ENCODE results near the gene MYBPC3.
"Not testable (repeated sequence)": the region's sequence is repeated elsewhere in the genome, so short reads cannot be mapped to it uniquely, and the experiment has no call there.

The MYBPC3 gene

DNA sequence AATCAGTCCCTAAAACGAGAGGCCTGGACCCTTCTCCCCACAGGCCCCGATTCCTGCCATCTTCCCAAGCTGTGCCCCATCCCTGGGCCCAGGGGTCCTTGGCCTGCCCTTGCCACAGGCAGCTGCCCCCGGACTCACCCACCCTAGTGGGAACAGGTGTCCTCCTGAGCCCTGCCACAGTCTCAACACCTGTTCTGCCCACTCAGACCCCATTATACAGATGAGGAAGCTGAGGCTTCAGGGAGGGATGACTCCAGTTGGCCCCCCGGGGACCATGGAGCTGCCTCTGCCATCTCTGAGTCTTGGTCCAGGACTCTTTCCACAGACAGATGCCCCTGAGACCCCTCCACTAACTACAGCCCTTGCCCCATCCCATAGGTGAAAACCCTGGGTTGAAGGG, 15.9 kb downstream of the MYBPC3 start:
- no peak for DNase-seq

DNA sequence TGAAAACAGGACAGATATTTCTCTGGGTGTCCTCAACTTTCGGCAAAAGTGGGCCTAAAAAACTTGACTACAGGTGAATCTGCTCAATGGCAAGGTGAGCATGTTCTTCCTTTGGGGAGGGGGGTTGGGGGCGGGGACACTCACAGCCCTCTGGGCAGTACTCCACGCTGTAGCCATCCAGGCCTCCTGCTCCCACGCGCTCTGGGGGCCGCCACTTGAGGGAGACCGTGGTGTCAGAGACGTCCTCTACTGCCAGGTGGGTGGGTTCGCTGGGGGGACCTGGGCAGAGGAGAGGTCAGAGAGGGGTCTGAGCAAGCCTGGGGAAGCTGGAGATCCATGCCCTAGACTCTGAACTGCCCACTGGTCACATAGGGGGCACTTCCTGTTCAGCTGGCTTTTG, 16.8 kb downstream of the MYBPC3 start:
- DNase-seq, result no peak

DNA sequence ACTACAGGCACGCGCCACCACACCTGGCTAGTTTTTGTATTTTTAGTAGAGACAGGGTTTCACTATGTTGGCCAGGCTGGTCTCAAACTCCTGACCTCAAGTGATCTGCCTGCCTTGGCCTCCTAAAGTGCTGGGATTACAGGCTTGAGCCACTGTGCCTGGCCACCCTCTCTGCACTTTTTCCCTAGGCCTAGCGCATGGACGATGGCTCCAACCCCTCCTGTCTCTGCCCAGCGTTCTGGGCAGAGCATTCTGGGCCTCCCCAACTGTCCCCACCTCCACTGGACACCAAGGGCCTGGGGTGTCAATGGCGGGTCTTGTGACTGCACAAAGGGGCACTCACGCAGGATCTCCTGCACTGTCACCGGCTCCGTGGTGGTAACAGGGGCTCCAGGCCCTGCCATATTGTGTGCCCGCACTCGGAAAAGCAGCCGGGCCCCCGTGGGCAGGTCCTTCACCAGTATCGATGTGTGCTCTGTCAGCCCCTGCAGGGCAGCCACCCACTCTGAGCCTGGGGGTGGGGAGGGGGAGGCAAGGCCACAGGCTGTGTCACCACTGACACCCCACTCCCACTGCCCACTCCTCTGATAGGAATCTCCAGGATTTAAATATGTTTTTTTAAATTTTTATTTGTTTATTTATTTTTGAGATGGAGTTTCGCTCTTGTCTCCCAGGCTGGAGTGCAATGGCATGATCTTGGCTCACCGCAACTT, 17.6 kb downstream of the MYBPC3 start:
- DNase-seq, result not testable (repeated sequence)

DNA sequence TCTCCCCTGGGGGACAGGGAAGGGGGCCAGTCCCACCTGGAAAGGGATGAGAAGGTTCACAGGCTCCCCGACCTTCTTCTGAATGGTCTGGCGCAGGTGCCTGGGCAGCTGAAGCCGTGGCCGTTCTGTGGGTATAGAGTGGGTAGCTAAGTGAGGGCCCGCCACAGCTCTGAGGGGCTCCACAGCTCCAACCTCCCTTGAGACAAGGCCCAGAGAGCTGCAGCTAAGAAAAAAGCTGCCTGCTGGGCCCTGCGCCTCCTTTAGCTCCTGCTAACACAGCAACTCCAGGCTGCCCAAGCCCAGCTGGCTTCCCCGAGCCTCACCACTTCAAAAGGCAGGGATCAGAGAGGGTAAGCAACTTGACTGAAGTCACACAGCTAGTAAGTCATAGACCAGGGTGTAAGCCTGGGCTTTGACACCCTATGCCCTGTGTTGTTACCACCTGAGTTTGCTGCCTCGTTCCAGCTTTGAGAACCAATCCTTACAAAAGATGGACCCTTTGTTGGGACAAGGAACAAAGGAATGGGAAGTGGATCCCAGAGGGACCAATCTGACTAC, 18.5 kb downstream of the MYBPC3 start:
- no peak for DNase-seq

DNA sequence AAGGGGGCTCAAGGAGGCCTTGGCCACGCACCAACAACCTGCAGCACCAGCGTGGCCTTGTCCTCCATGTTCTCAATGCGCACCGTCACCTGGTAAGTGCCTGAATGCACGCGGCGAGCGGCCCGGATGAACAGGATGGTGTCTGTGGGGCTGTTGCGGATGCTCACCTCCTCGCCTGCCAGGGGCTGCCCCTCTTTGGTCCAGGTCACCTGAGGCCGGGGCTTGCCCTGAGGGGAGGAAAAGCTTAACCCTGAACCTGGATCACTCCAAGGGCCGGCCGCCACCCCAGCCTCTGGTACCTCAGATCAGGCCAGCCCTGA, 19.0 kb downstream of the MYBPC3 start:
- DNase-seq, result no peak

DNA sequence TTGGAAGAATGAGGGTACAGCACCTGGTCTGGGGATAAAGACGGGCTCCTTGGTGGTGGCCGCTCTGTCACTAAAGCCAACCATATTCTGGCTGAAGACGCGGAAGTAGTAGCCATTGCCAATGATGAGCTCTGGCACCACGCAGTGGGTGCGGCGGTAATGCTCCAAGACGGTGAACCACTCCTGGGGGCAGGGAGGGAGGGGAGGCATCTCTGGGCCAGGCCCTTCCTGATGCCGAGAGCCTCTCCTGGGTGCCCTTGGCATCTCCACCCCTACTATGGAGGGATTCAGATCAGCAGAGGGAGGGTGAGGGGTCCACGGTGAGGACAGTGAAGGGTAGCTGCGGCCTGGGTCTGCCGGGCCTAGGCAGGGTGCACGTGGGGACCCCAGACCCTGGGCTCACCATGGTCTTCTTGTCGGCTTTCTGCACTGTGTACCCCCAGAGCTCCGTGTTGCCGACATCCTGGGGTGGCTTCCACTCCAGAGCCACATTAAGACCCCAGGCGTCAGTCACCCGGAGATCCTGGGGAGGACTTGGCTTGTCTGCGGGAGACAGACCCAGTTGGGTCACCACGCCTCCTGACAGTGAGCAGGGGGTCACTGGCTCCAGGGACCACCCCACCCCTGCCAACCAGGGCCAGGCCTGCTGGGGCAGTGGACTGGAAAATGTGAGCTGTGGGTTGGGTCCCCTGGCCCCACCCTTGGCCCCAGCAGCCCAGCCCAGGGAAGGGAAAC, 19.5 kb downstream of the MYBPC3 start:
- DNase-seq, result no peak

DNA sequence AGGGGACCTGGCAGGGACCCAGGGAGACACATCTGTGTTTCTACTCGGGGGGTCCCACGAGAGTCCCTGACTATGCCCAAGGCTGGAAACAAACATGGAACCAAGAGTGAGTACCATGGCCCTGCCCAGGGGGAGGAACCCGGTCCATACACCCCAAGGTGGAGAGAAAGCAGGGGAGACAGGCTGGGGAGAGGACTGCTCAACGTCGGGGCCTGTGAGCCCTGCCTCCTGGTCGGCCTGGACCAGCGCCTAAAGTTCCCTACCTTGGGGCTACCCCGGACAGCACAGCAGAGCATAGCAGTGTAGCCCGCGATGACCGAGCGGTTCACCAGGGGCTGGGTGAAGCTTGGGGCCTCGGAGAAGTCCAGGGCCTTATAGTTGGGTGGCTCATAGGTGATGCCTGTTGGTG, 20.2 kb downstream of the MYBPC3 start:
- DNase-seq, result no peak

DNA sequence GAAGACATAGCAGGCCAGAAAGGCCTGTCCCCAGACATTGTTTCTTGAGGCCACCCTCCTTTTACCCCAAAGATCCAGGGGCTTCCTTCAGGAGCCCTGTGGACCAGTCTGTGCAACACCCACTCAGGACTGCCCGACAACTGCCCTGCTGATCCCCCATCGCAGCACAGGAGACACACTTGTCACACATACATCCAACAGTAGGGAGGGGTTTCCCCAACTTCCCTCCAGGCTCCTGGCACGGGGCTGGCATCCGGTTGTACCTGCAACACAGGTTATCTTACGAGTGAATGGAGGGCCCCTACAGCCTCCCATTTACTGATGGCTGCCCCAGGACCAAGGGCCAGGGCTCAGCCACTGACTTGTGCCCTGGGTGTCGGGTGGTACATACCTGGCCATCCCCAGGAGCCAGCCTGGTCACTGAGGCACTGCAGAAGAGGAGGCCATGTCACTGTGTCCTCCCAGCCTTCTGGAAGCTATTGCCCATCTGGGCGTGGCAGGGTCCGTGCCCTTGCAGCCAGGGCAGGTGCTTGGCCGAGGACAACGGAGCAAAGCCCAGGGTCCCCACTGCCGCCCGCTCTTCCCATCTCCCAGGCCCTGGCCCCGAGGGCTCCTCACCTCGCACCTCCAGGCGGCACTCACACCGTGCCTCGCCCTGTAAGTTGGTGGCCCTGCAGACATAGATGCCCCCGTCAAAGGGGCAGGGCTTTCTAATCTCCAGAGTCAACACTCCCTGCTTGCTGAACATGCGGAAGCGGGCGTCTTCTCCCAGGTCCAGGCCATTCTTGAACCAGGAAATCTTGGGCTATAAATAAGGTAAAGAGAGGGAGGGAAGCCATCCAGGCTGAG, 20.8 kb downstream of the MYBPC3 start:
- DNase-seq, result no peak

DNA sequence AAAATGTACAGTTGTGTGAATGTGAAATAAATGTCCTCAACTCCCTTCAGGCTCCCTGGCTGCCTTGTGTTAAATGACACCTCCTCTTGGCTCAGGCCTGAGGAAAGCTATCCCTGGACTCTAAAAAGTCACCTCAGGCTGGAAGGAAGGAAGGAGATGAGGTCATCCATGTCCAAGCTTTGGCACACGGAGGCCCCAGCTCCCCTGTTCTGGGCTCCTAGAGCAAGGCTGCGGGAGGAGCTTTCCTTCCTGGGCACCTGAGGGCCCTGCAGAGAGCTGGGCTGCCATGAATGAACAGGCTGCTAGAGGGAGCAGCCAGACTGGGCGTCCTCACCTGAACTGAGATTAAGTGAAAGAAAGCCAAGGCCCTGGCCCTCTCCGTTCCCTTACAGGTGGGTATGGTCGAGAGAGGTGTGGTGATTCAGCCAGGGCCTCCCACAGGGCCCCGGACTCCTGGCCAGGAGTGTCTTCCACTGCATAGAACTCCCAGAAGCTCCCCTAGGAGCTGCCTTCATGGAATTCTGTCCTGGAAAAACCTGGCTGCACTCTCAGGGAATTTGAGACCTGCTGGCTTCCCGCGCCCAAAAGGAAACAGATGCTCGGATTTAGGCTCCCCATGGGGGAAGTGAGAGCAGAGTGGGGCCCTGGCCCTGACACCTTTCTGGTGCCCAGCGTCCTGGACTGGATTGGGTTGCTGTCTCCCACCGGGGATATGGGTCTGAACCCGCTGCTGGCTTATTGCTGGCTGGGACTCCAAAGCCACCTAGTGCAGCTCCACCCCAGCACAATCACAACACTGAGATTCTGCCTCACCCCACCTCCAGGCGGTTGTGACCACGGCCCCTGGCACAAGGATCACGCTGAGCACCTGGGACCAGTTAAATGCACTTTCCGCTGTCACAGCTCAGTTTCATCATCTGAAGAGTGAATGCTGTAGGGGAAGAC, 22.2 kb downstream of the MYBPC3 start:
- DNase-seq, result no peak

DNA sequence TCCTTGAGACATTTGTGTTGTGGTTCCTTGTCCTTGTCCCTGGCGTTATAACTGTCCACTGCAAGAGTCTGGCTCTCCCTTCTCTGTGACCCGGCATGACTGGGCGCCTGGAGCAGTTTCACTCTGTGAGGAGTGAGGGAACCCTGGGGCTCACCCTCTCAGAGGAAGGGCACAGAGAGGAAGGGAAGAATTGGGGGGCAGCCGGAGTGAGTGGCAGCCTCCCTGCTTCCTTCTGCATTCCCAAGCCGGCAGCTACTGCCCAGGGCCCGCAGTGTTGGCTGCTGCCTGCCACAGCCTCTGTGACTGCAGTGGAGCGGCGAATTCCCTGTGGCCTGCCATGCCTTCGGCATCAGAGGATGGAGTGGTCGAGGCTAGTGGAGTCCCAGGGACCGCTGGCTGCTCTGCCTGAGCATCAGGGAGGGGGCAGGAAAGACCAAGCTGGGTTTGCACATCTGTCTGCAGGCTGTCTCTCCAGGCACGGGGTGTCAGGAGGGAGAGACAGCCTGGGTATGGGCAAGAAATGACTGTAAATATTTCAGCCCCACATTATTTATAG, 23.0 kb downstream of the MYBPC3 start:
- DNase-seq, result no peak

DNA sequence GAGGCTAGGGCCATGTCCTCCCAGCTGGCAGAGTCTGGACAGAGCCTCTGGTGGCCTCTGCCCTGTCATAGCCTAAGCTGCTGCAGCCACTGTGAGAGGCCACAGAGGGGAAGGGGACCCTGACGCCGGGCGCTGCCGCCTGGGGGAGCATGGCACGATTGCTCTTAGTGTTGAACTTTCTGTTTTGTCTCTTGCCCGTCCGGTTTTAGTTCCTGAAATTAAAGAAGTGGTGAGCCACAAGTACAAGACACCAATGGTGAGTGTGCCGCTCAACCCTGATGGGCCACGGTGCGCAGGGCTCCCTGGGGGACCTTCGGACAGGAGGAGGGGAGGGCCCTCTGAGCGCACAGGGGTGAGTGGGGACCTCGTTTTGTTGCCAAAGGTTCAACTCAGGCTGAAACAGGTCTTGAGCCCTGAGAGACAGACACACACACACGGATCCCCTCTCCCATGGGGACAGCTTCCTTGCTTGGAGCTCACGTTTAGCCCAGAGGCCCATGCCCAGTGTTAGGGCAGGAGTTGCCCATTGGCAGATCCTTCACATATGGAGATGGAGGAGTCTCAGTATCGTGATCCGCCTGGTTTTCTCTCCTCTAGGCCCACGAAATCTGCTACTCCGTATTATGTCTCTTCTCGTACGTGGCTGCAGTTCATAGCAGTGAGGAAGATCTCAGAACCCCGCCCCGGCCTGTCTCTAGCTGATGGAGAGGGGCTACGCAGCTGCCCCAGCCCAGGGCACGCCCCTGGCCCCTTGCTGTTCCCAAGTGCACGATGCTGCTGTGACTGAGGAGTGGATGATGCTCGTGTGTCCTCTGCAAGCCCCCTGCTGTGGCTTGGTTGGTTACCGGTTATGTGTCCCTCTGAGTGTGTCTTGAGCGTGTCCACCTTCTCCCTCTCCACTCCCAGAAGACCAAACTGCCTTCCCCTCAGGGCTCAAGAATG, 23.8 kb downstream of the MYBPC3 start:
- no peak for DNase-seq

DNA sequence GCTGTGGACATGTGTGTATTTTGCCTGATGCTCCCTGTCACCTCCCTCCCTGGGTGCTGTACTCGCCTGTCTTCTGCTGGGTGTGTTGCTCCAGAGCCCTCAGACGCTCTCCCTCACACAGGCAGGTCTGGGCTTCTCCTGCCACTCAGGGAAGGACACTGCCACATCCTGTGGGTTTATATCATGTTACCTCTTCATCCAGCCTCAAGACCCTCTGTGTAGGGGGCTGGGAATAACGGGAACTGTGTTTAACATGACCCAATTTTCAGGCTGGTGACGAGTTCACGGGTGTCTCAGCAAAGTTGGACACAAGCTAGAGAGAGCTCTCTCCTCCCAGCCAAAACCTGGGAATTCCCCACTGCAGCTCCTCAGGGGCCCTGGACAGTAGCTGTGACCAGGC, 24.6 kb downstream of the MYBPC3 start:
- DNase-seq, result no peak

DNA sequence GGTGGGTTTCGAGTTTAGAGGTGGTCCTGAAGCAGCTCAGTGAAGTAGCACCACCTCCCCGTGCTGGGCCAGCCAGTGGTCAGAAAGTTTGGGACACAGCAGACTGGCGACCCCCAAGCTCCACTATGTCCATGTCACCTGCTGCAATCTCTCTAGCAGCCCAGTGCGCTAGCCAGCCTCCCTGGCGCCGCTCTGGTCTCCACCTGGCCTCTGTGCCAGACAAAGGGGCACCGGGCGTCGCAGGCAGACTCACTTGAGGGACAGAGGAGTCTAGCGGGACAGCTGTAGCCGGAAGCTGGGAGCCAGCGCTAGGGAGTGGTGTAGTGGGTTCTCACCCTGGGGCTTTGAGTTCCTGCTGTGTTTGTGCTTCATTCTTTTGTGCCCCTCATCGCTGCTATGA, 25.5 kb downstream of the MYBPC3 start:
- no peak for DNase-seq

DNA sequence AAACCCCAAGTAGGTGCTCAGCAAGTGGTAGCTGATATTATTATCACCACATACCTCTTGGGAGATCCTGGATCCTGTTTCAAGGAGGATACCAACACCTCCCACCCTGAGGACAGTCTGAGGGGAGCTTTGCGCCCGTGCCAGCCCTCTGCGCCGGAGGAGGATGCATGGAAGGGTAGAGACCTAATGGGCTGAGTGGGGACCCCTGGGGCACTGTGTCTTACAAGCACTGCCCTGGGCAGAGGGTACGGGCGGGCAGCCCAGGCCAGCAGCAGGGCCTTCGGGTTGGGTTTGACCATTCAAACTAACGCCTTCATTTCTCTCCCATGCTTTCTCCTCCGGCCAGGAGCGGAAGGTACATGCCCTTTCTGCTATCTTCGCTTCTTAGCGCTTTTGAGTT, 26.3 kb downstream of the MYBPC3 start:
- no peak for DNase-seq

DNA sequence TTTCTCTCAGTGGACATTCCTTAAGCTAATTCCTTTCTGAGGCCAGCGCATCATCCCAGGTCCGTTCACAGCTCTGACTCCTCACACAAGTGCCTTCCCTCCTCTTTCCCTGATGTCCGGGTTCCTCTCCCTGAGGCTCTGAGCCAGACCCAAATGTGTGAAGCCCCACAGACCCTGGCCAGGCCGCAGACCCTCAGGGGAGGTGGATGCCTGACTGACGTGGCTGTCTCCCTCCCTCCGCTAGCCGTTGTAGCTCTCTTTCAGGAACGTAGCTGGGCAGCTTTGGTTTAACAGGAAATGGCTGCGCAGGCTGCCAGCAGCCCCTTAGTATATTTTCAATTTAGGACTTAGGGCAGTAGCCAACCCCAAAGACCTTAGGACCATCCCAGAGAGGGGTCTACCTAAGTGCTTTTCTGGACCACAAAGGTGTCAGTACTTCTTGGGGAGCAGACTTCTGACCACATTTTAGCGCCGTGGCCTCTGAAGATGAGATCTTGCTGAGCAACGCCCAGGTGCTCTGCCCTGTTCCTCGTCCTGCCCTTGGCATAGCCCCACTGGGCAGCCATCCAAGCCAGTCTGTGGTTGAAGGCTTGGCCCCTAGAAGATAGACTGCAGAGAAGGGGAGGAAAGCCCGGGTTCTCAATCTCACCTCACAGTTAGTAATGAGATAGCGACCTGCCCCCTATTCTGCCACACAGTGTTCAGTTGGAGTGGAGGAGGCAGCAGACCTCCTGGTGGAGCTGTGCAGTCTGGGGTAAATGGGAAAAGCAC, 27.0 kb downstream of the MYBPC3 start:
- DNase-seq, result no peak

DNA sequence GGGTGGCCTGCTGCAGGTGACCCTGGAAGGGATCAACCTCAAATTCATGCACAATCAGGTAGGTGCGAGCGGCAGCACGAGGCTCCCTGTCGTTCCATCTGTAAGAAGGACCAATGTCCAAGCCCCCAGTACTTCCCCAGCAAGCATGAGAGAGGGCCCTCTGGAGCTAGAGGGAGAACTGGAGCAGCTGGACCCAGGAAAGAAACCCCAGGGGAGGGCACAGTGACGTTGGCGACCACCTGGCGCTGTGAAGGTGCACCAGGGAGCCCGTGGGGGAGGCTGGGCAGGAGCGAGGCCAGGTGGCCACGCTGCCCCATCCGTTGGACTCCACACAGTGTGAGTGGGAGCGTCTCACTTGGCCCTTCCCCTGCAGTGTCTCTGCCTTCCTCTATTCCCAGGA, 28.0 kb downstream of the MYBPC3 start:
- DNase-seq, result no peak

DNA sequence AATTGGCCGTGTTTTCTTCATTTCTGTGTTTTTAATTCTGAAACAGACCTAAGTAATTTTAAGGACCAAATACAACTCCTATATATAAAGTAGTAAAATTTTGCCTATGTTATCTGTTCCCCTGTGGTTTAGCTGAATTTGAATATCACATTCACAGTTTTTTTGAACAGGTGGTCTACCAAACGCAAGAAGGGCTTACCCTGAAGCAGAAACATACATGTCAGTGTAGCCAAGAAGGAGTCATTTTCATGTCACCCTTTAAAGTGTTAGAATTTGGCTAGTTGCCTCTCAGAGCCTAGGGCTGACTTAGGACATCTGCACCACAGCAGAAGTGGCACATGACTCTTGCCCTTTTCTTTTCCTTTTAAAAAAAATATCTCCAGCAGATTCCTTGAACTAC, 34.3 kb downstream of the MYBPC3 start:
- no peak for DNase-seq

DNA sequence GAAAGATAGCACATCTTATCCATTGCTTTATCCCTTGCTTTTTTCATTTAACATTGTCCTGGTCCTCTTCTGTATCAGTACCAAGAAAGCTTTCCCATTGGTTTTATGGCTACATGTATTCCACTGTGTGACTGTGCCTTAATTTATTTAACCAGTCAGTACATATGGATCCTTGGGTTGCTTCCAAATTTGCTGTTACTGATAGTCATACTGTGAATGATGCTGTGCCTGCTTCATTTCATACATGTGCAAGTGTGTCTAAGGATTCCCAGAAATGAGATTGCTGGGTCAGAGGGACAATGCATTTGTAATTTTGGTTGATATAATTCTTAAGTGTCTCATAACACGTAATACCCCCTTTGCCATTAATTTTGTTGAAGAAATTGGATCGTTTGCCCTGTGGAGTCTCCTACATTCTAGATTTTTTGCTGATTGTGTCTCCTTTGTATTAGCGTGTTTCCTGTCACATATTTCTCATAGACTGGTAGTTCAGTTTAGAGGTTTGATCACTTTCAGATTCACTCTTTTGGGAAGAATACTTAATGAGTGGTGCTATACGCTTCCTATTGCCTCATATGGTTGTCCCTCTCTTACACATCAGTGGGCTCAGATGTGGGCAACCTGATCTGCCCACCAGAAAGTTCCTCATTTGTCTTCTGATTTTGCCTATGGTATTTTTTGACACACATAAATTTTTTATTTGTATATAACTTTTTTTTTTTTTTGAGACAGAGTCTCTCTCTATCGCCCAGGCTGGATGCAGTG, 35.3 kb downstream of the MYBPC3 start:
- no peak for DNase-seq

DNA sequence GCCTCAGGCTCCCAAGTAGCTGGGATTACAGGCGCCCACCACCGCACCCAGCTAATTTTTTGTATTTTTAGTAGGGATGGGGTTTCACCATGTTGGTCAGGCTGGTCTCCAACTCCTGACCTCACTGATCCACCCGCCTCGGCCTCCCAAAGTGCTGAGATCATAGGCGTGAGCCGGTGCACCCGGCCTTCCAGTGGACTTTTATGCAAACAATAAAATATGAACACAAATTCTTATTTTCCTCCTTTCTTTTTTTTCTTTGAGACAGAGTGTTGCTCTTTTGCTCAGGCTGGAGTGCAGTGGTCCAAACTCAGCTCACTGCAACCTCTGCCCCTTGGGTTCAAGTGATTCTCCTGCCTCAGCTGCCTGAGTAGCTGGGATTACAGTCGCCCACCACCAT, 36.0 kb downstream of the MYBPC3 start:
- not testable (repeated sequence) for DNase-seq
